ENCODE data around the gene MOB4. TPM values are rescaled to one million over a fixed set of nuclear protein-coding genes. Genes with fewer than 3 reads are reported as not detected.
"Not testable (repeated sequence)": the region's sequence is repeated elsewhere in the genome, so short reads cannot be mapped to it uniquely, and the experiment has no call there.

Gene MOB4
- total RNA-seq, 2 donors from 2014 or later, result 20.9 to 21.6 TPM

DNA sequence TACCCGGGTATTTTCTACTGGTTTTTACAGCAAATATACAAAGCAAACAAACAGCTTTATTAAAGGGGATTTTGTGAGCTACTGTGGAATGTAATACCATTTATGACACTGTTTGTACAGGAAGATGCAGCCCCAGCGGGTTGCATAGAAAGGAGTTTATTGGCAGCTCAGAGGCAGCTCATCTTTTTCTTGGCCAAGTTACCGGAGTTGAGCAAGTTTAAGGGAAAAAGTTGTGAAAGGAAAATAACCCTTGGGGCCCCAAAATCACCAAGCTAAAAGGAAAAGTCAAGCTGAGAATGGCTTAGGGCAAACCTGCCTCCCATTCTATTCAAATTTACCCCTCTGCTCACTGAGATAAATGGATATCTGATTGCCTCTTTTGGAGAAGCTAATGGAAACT is 60.8 kb downstream of the MOB4 start:
- Mint-ChIP-seq H3K9me3 (peaks cover 5 to 7% of the 10 kb centered on the region in 2 donors), H3K27me3 (ENCODE audit: low read depth) (no peaks in the 10 kb centered on the region), H3K4me1 (ENCODE audit: low read depth) (no peaks in the 10 kb centered on the region), H3K4me3 (no peak overlapping the region), H3K36me3 (ENCODE audit: insufficient read depth in 2 of 2) (peaks cover 13 to 24% of the 10 kb centered on the region in 2 donors), H3K27ac (no peak overlapping the region)
- DNase-seq, result no peak
- no peak for ATAC-seq (replicated peaks in 1 of 2)

- peaks cover 2 to 7% of the 10 kb centered on the region in 2 donors for H3K9me3 Mint-ChIP-seq
- no peaks in the 10 kb centered on the region for H3K27me3 Mint-ChIP-seq (ENCODE audit: low read depth)
These were observed 61.6 kb downstream of the MOB4 start for GRCh38 chr2:197577446-197577845.

DNA sequence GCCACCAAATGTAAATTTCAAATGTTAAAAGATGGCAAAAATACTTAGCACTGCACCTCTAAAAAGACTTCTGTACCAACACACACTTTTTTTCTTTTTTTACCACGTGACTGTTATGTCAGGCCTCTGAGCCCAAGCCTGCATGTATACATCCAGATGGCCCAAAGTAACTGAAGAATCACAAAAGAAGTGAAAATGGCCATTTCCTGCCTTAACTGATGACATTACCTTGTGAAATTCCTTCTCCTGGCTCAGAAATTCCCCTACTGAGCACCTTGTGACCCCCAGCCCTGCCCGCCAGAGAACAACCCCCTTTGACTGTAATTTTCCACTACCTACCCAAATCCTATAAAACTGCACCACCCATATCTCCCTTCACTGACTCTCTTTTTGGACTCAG is 62.4 kb downstream of the MOB4 start:
- not testable (repeated sequence) for ATAC-seq (replicated peaks in 1 of 2); H3K4me1 Mint-ChIP-seq (ENCODE audit: low read depth); H3K4me3 Mint-ChIP-seq; H3K9me3 Mint-ChIP-seq; DNase-seq; H3K27me3 Mint-ChIP-seq (ENCODE audit: low read depth); H3K27ac Mint-ChIP-seq
- peaks cover 5 to 12% of the 10 kb centered on the region in 2 donors for H3K36me3 Mint-ChIP-seq (ENCODE audit: insufficient read depth in 2 of 2)

More at GRCh38 chr2:197577446-197577845, 61.6 kb downstream of the MOB4 start:
- Mint-ChIP-seq H3K36me3 (ENCODE audit: insufficient read depth in 2 of 2) (peaks cover 11 to 18% of the 10 kb centered on the region in 2 donors), H3K27ac (no peak overlapping the region), H3K4me3 (no peak overlapping the region), H3K4me1 (ENCODE audit: low read depth) (no peaks in the 10 kb centered on the region)
- DNase-seq, result no peak
- ATAC-seq (replicated peaks in 1 of 2), result no peak

GRCh38 chr2:197580166-197580565 is 64.3 kb downstream of the MOB4 start:
- not testable (repeated sequence) for H3K9me3 Mint-ChIP-seq; H3K36me3 Mint-ChIP-seq (ENCODE audit: insufficient read depth in 2 of 2); H3K4me3 Mint-ChIP-seq; ATAC-seq (replicated peaks in 1 of 2); H3K4me1 Mint-ChIP-seq (ENCODE audit: low read depth); H3K27me3 Mint-ChIP-seq (ENCODE audit: low read depth); H3K27ac Mint-ChIP-seq; DNase-seq

DNA sequence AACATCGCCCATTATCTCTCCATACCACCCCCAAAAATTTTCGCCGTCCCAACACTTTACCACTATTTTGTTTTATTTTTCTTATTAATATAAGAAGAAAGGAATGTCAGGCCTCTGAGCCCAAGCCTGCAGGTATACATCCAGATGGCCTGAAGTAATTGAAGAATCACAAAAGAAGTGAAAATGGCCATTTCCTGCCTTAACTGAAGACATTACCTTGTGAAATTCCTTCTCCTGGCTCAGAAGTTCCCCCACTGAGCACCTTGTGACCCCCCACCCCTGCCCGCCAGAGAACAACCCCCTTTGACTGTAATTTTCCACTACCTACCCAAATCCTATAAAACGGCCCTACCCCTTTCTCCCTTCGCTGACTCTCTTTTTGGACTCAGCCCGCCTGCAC is 71.4 kb downstream of the MOB4 start:
- not testable (repeated sequence) for H3K4me3 Mint-ChIP-seq; H3K9me3 Mint-ChIP-seq; H3K36me3 Mint-ChIP-seq (ENCODE audit: insufficient read depth in 2 of 2); DNase-seq; ATAC-seq (replicated peaks in 1 of 2); H3K27me3 Mint-ChIP-seq (ENCODE audit: low read depth); H3K27ac Mint-ChIP-seq; H3K4me1 Mint-ChIP-seq (ENCODE audit: low read depth)

- peaks cover 8% of the 10 kb centered on the region for H3K27me3 Mint-ChIP-seq (ENCODE audit: low read depth)
- no peak overlapping the region for H3K27ac Mint-ChIP-seq
- DNase-seq, result no peak
- H3K4me1 Mint-ChIP-seq (ENCODE audit: low read depth), result no peaks in the 10 kb centered on the region
- H3K9me3 Mint-ChIP-seq, result no peaks in the 10 kb centered on the region
- ATAC-seq (replicated peaks in 1 of 2), result no peak
- H3K36me3 Mint-ChIP-seq (ENCODE audit: insufficient read depth in 2 of 2), result no peaks in the 10 kb centered on the region
- H3K4me3 Mint-ChIP-seq, result no peak overlapping the region
These were observed 75.6 kb downstream of the MOB4 start for GRCh38 chr2:197591339-197592072.

- Mint-ChIP-seq H3K27ac (no peak overlapping the region), H3K27me3 (ENCODE audit: low read depth) (peaks cover 16% of the 10 kb centered on the region), H3K36me3 (ENCODE audit: insufficient read depth in 2 of 2) (no peaks in the 10 kb centered on the region)
These were observed 80.9 kb downstream of the MOB4 start for GRCh38 chr2:197596766-197597165.

DNA sequence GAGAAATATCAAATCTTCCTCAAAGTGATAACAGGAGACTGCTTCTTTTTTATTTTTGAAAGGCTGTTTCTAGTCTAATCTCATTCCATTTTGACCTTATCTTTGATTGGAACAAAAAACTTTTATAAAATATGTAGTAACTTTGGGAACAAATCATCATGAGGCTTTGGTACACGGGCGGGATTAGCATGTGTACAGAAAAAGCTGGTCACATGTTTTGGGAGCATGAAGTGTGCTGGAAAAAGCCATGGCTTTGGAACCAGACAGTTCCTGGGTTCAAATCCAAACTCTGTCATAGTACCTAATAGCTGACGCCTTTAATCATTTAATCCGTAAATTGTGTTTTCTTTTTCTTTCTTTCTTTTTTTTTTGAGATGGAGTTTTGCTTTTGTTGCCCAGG is 81.3 kb downstream of the MOB4 start:
- no peak for DNase-seq
- H3K4me1 Mint-ChIP-seq (ENCODE audit: low read depth), result peaks cover 11% of the 10 kb centered on the region
- peaks cover 16% of the 10 kb centered on the region for H3K27me3 Mint-ChIP-seq (ENCODE audit: low read depth)
- no peak for ATAC-seq (replicated peaks in 1 of 2)
- H3K4me3 Mint-ChIP-seq, result no peak overlapping the region
- no peaks in the 10 kb centered on the region for H3K9me3 Mint-ChIP-seq
- H3K36me3 Mint-ChIP-seq (ENCODE audit: insufficient read depth in 2 of 2), result no peaks in the 10 kb centered on the region
- H3K27ac Mint-ChIP-seq, result no peak overlapping the region

More at GRCh38 chr2:197596766-197597165, 80.9 kb downstream of the MOB4 start:
- DNase-seq, result no peak
- no peaks in the 10 kb centered on the region for H3K9me3 Mint-ChIP-seq
- H3K4me1 Mint-ChIP-seq (ENCODE audit: low read depth), result peaks cover 11% of the 10 kb centered on the region
- no peak for ATAC-seq (replicated peaks in 1 of 2)
- no peak overlapping the region for H3K4me3 Mint-ChIP-seq

- Mint-ChIP-seq H3K36me3 (ENCODE audit: insufficient read depth in 2 of 2) (no peaks in the 10 kb centered on the region), H3K4me3 (no peak overlapping the region), H3K27me3 (ENCODE audit: low read depth) (peaks cover 16% of the 10 kb centered on the region), H3K4me1 (ENCODE audit: low read depth) (peaks cover 11% of the 10 kb centered on the region), H3K27ac (no peak overlapping the region), H3K9me3 (no peaks in the 10 kb centered on the region)
- DNase-seq (no peak), ATAC-seq (replicated peaks in 1 of 2) (no peak)
These were observed 82.6 kb downstream of the MOB4 start for GRCh38 chr2:197598450-197598849.

- peaks cover 11% of the 10 kb centered on the region for H3K4me1 Mint-ChIP-seq (ENCODE audit: low read depth)
- DNase-seq, result peak; percentile 32 to 36
- peaks cover 16% of the 10 kb centered on the region for H3K27me3 Mint-ChIP-seq (ENCODE audit: low read depth)
- H3K4me3 Mint-ChIP-seq, result peak overlapping the region; percentile 18 to 28
- H3K9me3 Mint-ChIP-seq, result no peaks in the 10 kb centered on the region
- ATAC-seq (replicated peaks in 1 of 2), result peak; percentile 81 to 86
- no peaks in the 10 kb centered on the region for H3K36me3 Mint-ChIP-seq (ENCODE audit: insufficient read depth in 2 of 2)
- no peak overlapping the region for H3K27ac Mint-ChIP-seq
These were observed 83.6 kb downstream of the MOB4 start for GRCh38 chr2:197599285-197599965.

GRCh38 chr2:197600306-197600705 is 84.4 kb downstream of the MOB4 start:
- H3K9me3 Mint-ChIP-seq, result no peaks in the 10 kb centered on the region
- DNase-seq (no peak), ATAC-seq (replicated peaks in 1 of 2) (no peak)
- no peaks in the 10 kb centered on the region for H3K36me3 Mint-ChIP-seq (ENCODE audit: insufficient read depth in 2 of 2)
- no peak overlapping the region for H3K27ac Mint-ChIP-seq
- H3K27me3 Mint-ChIP-seq (ENCODE audit: low read depth), result peaks cover 10% of the 10 kb centered on the region
- H3K4me1 Mint-ChIP-seq (ENCODE audit: low read depth), result peaks cover 11% of the 10 kb centered on the region
- H3K4me3 Mint-ChIP-seq, result no peak overlapping the region

GRCh38 chr2:197601726-197602125 is 85.9 kb downstream of the MOB4 start:
- Mint-ChIP-seq H3K36me3 (ENCODE audit: insufficient read depth in 2 of 2) (no peaks in the 10 kb centered on the region), H3K27me3 (ENCODE audit: low read depth) (peaks cover 8% of the 10 kb centered on the region), H3K27ac (no peak overlapping the region), H3K9me3 (no peaks in the 10 kb centered on the region), H3K4me3 (no peak overlapping the region), H3K4me1 (ENCODE audit: low read depth) (peaks cover 22% of the 10 kb centered on the region)
- no peak for DNase-seq
- no peak for ATAC-seq (replicated peaks in 1 of 2)

Data from activated T-cell treated with anti-CD3 and anti-CD28 coated beads, Interleukin-2, amount 50 U/mL, for 72 hours (primary cell).